22Rv1 (cell line): Measurements from ENCODE around the gene CEP85.

Source experiments
- H3K27ac ChIP-seq: fragments of 450-650 bp; 2 replicates; pipeline ENCODE4 v1.5.1; 2017
- CTCF ChIP-seq: fragments of 450-650 bp; IDR thresholded peaks from 2 replicates; pipeline ENCODE4 v1.5.1; 2017; ENCODE audit warnings: mild to moderate bottlenecking
- ZFX ChIP-seq: fragments of 450-650 bp; IDR thresholded peaks from 2 replicates; pipeline ENCODE4 v1.6.1; 2017; ENCODE audit warnings: antibody characterized with exemption, borderline replicate concordance

Gene CEP85

GRCh38 chr1:26212726-26213125 lies 21.3 kb upstream of the CEP85 start:
- TF ChIP-seq ZFX: no peak
- TF ChIP-seq CTCF: no peak
- no peak overlapping the region for H3K27ac ChIP-seq

GRCh38 chr1:26213335-26213905 lies 20.6 kb upstream of the CEP85 start:
- TF ChIP-seq ZFX: no peak
- no peak for TF ChIP-seq CTCF
- no peak overlapping the region for H3K27ac ChIP-seq

DNA sequence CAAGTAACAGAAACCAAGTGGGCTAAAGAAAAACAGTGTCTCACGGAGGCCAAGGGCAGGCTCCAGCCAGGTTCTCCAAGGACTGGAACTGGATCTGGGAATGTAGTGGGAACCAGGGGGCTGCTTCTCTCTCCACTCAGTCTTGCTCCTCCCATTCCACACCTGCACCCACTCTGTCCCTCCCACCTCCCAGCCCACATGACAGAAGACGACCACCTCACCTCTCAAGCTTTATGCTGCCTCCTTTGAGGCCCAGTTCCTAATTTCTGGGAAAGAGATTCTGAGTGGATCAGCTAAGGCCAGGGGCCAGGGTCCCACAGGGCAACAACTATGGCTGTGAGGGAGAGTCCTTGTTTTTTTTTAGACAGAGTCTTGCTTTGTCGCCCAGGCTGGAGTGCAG lies 18.8 kb upstream of the CEP85 start:
- H3K27ac ChIP-seq: no peak overlapping the region
- TF ChIP-seq ZFX (no peak), CTCF (no peak)

GRCh38 chr1:26218906-26219494 lies 15.0 kb upstream of the CEP85 start:
- no peak for TF ChIP-seq ZFX
- no peak for TF ChIP-seq CTCF
- H3K27ac ChIP-seq: no peak overlapping the region

DNA sequence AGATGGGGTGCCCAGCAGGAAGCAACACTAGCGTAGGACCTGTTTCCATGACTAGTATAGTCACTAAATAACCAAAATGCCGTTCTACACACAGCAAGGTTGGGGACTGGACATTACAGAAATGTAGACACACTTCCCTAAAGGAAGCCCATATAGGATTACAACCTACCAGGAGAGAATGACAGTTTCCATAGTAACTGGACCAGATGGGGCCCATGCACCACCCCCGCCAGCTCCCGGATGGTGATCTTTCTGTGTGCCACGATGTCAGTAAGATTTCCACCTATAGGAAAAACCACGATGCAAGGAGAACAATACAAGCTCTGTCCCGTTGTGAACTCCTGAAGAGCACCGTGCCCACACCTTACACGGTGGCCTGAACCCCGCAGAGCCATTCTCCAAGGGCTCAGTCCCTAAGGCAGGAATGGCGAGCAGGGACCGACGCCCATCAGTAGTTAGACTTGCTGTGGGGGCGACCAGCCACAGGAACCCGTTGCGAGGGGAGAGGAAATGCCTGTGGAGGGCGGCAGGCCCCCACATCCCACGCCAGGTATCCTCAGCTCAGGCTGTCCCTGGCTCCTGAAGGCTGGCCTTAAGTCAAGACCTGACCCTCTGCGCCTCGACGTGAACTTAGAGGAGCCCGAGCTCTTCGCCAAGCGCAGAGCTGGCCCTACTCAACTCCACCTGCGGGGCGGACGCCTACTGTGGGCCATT lies 13.6 kb upstream of the CEP85 start:
- no peak overlapping the region for H3K27ac ChIP-seq

GRCh38 chr1:26221094-26221493 lies 12.9 kb upstream of the CEP85 start:
- H3K27ac ChIP-seq: no peak overlapping the region
- TF ChIP-seq CTCF (no peak), ZFX (no peak)

More for the DNA sequence above, 13.6 kb upstream of the CEP85 start:
- TF ChIP-seq ZFX (no peak), CTCF (no peak)

- TF ChIP-seq CTCF (no peak), ZFX (no peak)
- H3K27ac ChIP-seq: no peak overlapping the region
Measured at GRCh38 chr1:26224606-26225005, 9.4 kb upstream of the CEP85 start.
